Panc1 (cell line): ENCODE measurements around the gene TAB2.

ENCODE experiments used
- POLR2AphosphoS5 ChIP-seq: IDR thresholded peaks from 2 replicates; pipeline ENCODE4 v1.6.1; 2012; ENCODE audit warnings: mild to moderate bottlenecking, low read depth, low read length, moderate library complexity
- SIN3A ChIP-seq: IDR thresholded peaks from 2 replicates; pipeline ENCODE4 v1.6.1; 2012; ENCODE audit warnings: low read depth, mild to moderate bottlenecking, low read length, moderate library complexity, borderline replicate concordance; ENCODE audit not compliant: insufficient read depth
- TF ChIP-seq, protein P1 (sequence below): fragments of 450-650 bp; IDR thresholded peaks from 2 replicates; pipeline ENCODE4 v1.5.1; 2017; ENCODE audit warnings: mild to moderate bottlenecking

DNA sequence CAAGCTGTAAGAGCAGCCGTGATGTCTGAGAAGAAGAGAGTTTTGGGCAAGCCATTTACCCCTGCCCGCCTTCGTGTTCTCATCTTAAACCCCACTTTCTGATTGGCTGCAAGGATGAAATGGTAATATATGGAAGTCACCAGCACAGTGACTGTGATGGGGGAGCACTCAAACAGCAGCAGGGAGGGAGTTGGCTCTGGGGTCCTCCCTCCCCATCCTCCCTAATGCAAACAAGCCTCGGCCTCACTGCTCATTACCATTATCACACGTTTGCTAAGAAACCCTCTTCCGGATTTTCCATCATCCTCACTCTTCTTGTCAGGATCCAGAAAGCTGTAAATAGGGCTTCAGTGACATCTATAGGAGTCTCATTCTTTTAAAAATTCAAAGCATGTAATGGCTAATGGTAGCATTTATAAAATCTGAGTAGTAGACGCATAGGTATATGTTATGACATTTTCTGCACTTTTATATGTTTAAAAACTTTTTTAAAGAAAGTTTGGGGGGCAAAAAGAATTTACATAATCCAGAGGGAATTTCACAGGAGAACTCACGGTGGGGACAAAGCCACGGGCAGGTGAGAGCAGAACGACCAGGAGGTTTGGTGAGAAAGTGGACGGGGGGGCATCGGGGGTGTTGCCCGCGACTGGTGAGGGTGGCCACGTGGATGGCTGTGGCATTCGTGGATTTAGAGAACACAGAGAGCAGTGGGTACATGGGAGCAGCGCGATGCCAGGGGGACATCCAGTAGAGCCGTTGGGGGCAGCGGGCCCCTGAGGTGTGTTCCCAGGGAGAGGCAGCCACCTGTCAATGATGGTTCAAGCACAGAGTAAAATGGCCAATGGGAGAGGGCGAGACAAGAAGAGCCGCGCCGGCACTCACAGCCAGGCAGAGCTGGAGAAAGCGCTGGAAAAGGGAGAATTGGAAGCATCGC lies 112.2 kb downstream of the TAB2 start:
- TF ChIP-seq, protein P1, sequence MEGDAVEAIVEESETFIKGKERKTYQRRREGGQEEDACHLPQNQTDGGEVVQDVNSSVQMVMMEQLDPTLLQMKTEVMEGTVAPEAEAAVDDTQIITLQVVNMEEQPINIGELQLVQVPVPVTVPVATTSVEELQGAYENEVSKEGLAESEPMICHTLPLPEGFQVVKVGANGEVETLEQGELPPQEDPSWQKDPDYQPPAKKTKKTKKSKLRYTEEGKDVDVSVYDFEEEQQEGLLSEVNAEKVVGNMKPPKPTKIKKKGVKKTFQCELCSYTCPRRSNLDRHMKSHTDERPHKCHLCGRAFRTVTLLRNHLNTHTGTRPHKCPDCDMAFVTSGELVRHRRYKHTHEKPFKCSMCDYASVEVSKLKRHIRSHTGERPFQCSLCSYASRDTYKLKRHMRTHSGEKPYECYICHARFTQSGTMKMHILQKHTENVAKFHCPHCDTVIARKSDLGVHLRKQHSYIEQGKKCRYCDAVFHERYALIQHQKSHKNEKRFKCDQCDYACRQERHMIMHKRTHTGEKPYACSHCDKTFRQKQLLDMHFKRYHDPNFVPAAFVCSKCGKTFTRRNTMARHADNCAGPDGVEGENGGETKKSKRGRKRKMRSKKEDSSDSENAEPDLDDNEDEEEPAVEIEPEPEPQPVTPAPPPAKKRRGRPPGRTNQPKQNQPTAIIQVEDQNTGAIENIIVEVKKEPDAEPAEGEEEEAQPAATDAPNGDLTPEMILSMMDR: no peak
- no peak for TF ChIP-seq POLR2AphosphoS5
- no peak for TF ChIP-seq SIN3A
